Right ventricle myocardium superior (tissue), 1 donor: Measurements from ENCODE around the gene GLT8D1. TPM values are rescaled to one million over a fixed set of nuclear protein-coding genes. Genes with fewer than 3 reads are reported as not detected.
A peak's percentile ranks its signal among the peaks of the same experiment; 100 is the strongest.

ENCODE experiments used
- ATAC-seq: fragments of 200-7000 bp; cut with Tn5 transposase; one replicate; pipeline ENCODE4 v1.9.1; 2020; ENCODE audit warnings: mild to moderate bottlenecking; ENCODE audit not compliant: poor library complexity
- DNase-seq: peaks from one replicate; pipeline ENCODE4 v3.0.0-alpha.2; 2020
- intact Hi-C: fragments of 100-400 bp; cut with DNase I; formaldehyde crosslinking; loops from one replicate; pipeline ENCODE4 v1.11.2; 2022
- total RNA-seq: library from RNA; stranded (reverse); fragmentation: NEBNext Ultra II Directional; extraction: Animal tissue kit (Norgen Biotek cat#: 25700); gene quantifications from one replicate; pipeline ENCODE4 v1.2.1, GENCODE V29; 2021
- donor health status: DM: no; HTN: yes; CAD: no; lungs with severe emphysema.

Gene GLT8D1
- total RNA-seq, 1 donor from 2014 or later: 29.7 TPM

- intact Hi-C loops: no loop called here
- peak; percentile 51 for ATAC-seq
- no peak for DNase-seq
Observed at GRCh38 chr3:52714335-52715302, 9.0 kb upstream of the GLT8D1 start.

DNA sequence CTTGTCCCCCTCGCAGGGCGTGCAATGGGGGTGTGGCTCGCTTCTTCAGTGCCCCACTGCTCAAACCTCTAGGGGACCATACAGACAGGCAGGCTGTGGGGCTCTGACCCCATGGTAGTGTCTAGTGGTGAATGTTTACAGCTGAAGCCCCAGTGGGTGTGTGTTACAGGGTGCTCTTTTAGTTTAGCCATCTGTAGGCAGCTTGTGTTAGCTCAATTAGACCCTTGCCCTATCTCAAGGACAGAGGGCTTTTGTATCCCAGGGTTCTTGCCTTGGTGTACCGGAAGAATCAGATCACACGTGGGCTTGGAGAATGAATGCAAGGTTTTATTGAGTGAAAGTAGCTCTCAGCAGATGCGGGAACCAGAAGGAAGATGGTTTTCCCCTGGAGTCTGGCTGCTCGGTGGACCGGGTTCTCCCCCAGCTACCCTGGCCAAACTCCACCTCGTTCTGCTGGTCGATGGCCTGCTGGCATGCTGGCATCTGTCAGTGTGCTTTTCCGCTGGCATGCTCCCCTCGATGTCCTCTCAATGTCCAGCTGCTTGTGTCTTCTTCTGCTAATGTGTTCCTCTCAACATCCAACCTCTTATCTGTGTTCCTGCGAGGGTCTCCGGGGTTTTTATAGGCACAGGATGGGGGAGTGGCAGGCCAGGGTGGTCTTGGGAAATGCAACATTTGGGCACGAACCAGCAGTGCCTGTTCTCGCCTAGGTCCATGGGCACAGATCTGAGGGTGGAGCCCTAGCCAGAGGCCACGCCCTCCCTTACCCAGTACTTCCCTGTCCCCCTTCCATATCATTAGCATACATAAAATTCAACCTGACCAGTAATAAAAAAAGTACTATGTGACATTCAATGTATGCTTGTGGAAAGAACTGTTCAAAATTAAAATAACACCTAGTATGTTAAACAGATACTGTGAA lies 7.0 kb upstream of the GLT8D1 start:
- no peak for DNase-seq
- intact Hi-C loops: no loop called here

DNA sequence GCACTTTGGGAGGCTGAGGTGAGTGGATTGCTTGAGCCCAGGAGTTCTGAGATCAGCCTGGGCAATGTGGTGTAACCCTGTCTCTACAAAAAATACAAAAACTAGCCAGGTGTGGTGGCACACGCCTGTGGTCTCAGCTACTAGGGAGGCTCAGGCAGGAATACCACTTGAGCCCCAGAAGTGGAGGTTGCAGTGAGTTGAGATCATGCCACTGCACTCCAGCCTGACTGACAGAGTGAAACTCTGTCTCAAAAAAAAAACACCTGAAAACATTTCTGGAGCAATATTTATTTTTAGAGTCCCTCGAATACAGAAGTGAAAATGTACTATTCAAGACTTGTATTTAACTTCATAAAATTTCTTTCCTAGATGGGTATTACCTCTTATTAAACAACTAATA lies 4.9 kb upstream of the GLT8D1 start:
- DNase-seq (no peak), ATAC-seq (no peak)
- intact Hi-C loops: no loop called here

More for the DNA sequence above, 7.0 kb upstream of the GLT8D1 start:
- no peak for ATAC-seq

GRCh38 chr3:52707585-52707984 lies 2.0 kb upstream of the GLT8D1 start:
- ATAC-seq (no peak), DNase-seq (no peak)
- intact Hi-C loops: no loop called here

DNA sequence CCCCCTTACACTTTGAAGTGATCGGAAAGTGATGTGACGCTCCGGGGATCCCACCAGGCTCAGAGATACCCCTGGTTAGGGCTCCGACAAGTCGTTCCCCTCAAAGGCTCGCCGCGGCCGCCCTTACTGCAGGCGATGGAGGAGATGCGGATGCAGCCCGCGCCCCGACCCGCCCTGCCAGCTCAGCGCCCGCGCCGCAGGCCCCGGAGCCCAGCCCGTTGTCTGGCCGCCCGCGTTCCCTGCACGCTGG lies 228 bp downstream of the GLT8D1 start:
- no peak for ATAC-seq
- no peak for DNase-seq
- intact Hi-C loops: no loop called here

GRCh38 chr3:52704611-52705437 lies 767 bp downstream of the GLT8D1 start:
- ATAC-seq (peak; percentile 13), DNase-seq (no peak)
- intact Hi-C loops: no loop called here

DNA sequence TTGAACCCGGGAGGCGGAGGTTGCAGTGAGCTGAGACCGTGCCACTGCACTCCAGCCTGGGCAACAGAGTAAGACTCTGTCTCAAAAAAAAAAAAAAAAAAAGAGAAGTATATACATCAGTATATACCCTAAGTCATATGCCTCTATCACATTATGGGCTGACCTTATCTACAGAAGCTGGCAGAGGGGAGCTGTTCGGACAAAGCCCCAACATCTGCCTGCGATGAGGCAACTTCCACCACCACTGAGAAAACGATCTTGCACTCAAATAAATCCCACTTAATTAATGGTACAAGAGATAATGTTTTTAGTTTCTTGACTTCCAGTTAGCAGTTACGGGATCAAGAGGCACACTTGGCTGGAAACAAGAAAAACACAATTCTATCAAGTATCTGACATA lies 2.2 kb downstream of the GLT8D1 start:
- ATAC-seq: no peak

DNA sequence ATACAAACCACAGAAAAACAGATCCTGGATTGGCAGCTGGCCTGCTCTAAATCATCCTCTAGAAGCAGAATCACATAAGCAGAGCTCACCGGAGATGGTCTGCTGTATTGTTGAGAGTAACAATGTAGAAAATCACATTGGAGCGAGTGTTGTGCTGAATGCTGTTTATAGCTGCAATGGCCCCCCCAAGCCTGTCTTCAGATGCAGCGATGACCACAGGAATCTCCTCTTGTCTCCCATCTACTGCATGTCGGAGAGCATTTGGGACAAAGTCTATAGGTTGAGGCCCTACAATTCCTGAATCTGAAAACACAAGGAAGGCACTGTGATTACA lies 8.0 kb downstream of the GLT8D1 start:
- intact Hi-C loops: no loop called here
- DNase-seq (no peak), ATAC-seq (no peak)

More for the DNA sequence above, 2.2 kb downstream of the GLT8D1 start:
- DNase-seq: no peak
- intact Hi-C loops: no loop called here

GRCh38 chr3:52696830-52697631 lies 8.6 kb downstream of the GLT8D1 start:
- intact Hi-C loops: no loop called here
- DNase-seq (no peak), ATAC-seq (no peak)

GRCh38 chr3:52695798-52696671 lies 9.6 kb downstream of the GLT8D1 start:
- DNase-seq: no peak
- no peak for ATAC-seq
- intact Hi-C loops: no loop called here

DNA sequence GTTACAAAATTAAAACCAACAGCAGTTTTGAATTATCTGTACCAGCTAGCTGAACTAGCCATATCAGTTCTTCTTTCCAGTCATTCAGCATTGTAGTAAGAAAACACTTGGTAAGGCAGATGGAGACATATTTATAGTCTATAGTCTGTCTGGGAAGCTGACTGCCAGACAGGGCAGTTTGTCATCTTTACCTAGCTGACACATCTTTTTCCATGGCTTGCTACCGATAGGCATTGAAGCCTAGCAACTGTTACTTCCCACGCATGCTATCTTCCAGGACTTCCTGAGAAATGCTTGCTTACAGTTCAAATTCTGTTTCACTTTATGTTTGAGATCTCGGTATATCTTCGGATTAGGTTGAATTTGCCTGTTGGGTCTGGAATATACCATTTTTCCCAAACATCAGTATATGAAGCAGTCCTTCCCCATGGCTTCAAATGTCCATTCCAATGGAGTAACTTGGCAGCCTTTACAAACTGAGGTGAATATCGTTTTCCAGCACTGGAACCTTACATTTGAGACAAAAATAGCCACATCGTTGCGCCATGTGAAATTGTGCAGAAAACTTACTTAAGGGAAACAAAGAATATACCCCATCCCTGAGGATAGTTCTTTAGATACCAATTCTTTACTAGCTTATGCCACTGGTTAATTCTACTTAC lies 10.9 kb downstream of the GLT8D1 start:
- no peak for ATAC-seq
- intact Hi-C loops: no loop called here
- no peak for DNase-seq

DNA sequence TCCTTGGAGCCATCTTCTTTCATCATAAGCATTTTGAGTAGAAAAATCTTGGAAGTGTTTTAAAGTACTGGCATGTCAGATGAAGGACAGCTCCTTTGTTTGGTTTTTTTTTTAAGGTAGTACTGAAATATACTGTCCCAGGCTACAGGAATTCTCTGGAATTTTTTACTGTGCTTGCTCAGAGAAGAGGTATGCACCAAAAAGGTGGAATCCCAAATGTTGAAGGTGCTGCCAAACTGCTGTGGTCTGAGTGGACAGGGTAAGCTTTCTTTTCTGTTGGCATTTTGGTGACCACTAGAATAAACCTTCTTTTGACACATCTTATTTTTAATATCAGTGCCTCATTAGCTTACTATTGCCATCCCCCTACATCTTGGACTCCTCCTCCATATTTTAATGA lies 12.5 kb downstream of the GLT8D1 start:
- intact Hi-C loops: no loop called here
- ATAC-seq: no peak
- DNase-seq: no peak

- intact Hi-C loops: no loop called here
- ATAC-seq: no peak
- no peak for DNase-seq
Observed at GRCh38 chr3:52690560-52690959, 15.0 kb downstream of the GLT8D1 start.

GRCh38 chr3:52689151-52689550 lies 16.4 kb downstream of the GLT8D1 start:
- ATAC-seq: no peak

GRCh38 chr3:52688266-52688665 lies 17.3 kb downstream of the GLT8D1 start:
- DNase-seq (no peak), ATAC-seq (no peak)
- intact Hi-C loops: loop anchor here (10.0 kb wide), 1 partner anchor 223 kb away; no protein-coding TSS in a partner anchor

More at GRCh38 chr3:52689151-52689550, 16.4 kb downstream of the GLT8D1 start:
- intact Hi-C loops: loop anchor here (10.0 kb wide), 1 partner anchor 224 kb away; no protein-coding TSS in a partner anchor
- no peak for DNase-seq
